ENCODE data around the gene MGST2.
"Not testable (repeated sequence)": the region's sequence is repeated elsewhere in the genome, so short reads cannot be mapped to it uniquely, and the experiment has no call there.

The MGST2 gene

DNA sequence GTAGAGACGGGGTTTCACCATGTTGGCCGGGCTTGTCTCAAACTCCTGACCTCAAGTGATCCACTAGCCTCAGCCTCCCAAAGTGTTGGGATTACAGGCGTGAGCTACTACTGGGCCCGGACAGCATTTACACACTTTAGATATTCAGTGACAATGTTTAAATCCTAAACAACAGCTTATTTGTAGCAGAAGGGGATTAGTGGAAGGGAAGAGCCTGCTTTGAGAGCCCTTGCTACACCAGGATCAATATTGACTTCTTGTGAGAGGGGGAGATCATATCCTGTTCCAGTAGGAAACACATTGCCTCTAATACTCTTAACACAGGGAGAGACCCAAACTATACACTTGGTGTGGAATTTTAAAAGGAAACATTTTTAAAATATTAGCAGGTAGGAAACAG is 7.1 kb downstream of the MGST2 start:
- DNase-seq, result no peak

DNA sequence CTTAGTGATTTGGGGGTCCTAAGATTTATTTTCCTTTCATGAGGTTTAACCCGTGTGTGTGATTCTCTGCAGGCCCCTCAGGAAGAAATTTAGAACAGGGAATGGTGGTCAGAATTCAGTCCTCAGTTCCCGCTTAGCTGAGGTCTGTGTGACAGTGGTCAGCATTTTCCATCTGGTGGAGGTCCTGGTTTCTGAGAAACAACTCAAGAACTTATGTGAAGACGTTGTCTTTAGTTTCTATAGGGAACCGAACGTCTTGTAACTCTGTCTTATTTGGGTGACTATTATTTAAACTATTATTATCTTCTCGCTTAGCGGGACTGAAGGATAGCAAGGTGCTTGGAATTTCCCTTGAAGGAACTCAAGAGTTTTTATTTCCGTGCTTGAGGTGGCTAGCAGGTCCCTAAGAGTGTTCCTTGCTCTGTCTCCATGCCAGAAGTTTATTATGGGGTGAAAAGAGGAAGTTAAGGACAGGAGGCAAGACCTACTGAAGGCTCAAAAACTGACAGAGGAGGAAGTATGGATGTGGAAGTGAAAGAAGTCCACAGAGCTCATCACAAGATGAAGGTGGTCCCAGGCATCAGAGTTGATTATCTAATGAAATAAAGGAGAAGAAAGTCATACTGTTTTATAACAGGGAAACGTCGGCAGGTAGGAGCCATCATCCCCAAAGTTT is 9.4 kb downstream of the MGST2 start:
- no peak for DNase-seq

DNA sequence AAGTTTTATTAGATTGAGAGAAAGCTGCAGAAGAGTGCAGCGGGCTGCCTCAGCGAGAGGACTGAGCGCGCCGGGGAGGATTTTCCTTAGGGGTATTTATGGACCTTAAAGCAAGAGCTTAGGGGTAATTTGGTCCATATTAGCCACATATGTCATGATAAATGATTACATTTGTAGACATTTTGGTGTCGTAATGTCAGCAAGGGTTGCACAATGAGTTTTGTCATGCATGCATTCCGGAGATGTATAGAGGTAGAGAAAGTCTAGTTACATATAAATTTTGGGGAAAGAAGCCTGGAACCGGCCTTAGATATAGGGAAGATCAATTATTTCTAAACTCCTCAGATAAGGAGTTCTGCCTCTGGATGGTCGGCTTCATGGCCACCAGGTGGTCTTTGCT is 10.0 kb downstream of the MGST2 start:
- no peak for DNase-seq

DNA sequence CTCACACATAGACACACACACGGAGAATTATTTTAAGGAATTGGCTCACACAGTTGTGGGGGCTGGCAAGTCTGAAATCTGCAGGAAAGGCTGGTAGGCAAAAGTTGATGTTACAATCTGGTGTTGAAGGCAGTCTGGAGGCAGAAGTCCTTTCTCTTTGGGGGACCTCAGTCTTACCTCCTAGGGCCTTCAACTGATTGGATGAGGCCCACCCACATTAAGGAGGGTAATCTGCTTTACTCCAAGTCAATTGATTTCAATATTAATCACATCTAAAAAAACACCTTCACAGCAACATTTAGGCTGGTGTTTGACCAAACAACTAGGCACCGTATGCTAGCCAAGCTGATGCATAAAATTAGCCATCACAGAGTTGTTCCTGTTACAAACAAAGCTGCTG is 10.7 kb downstream of the MGST2 start:
- no peak for DNase-seq

DNA sequence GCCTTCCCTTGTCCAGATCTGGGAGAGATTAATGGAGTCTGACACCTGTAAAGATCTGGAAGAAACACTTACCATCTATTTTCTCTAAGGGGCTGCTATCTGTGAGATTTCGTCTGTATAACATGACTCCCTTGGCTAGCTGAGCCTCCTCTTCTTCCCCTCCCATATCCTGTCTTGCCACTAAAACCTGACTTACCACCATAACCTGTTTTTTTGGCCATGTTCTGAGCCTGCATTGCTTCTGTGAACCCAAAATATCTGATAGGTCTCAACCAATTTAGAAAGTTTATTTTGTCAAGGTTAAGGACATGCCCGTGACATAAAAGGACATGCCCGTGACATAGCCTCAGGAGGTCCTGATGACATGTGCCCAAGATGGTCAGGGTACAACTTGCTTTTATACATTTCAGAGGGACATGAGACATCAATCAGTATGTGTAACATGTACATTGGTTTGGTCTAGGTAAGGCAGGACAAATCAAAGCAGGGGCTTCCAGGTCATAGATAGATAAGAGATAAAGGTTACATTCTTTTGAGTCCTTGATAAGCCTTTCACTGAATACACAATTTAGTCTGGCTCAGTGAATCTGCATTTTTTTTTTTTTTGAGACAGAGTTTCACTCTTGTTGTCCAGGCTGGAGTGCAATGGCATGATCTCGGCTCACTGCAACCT is 11.4 kb downstream of the MGST2 start:
- DNase-seq, result no peak

DNA sequence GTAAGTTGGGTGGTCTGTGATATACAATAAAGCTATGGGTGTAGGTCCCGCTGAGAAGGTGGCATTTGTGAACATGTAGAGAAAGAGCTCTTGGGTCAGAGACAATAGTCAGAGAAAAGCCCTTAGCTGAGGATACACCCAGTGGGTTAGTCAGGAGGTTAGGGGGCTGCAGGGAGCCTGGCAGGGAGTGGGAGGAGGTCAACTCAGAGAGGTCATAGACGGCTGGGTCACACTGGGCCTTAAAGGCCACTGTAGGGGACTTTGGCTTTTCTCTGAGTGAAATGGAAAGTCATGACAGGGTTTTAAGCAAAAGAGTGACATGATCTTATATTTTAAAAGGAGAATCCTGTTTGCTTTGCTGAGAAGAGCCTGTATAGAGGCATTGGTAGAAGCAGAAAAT is 16.7 kb downstream of the MGST2 start:
- no peak for DNase-seq

DNA sequence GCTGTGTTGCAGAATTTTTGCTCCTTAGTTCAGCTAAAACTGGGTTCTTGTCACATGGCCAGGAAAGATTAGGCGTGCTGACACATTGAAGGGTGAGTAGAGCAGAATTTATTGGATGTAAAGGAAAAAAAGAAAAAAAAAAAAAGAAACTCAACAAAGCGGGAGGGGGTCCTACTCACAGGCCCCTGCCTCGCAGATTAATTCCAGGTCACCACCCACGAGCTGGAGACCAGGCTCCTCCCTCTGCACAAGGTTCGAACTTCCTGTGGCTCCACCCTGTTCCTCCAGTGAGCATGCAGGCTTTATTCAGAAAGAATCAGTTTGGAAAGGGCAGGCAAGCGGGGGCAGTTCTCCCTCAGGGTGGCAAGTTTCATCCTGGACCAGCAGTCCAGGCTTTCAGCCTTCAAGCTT is 17.1 kb downstream of the MGST2 start:
- no peak for DNase-seq

DNA sequence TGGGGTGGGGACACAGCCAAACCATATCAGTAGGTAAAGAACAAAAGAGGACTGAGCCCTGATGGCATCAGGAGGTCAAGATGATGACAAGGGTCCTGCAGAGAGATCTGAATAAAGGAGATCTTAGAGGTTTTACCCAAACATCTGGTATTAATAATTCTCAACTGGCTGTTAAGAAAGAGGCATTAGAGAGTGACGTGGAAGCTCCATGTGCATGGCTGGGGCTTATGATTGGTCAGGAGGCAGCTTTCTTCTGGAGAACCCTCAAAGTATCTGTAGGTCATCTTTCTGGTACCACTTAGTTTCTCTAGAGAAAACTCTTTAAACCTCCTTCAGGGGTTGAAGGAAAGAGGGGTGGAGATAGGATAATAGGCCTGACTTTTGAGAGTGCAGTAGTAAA is 18.7 kb downstream of the MGST2 start:
- DNase-seq, result no peak

DNA sequence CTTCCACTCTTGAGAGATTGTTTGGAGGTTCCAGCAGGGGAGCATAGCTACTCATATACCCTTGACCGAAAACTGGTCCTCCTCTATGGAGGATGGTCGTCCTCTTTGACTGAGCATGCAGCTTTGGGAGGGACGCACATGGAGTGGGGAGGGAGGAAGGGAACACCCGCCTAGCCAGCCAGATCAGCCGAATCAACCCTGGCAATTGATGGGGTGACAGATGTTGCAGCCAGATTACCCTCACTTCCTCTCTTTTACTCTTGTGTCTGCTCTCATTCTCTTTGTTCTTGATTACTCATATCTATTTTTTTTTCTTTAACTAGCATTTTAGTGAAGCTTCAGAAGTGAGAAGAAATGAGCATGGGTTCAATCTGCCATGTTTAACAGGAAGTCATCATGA is 19.6 kb downstream of the MGST2 start:
- DNase-seq, result no peak

DNA sequence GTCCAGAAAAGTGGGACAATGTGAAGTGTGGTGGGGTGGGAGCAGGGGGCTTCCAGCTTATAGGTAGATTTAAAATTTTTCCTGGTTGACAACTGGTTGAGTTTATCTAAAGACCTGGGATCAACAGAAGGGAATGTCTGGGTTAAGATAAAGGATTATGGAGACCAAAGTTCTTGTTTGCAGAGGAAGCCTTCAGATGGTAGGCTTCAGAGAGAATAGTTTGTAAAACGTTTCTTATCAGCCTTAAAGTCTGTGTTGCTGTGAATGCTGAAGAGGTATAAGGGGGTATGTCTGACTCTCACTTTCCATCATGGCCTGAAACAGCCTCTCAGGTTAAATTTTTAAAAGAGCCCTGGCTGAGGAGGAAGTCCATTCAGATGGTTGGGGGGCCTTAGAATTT is 20.5 kb downstream of the MGST2 start:
- DNase-seq, result no peak

DNA sequence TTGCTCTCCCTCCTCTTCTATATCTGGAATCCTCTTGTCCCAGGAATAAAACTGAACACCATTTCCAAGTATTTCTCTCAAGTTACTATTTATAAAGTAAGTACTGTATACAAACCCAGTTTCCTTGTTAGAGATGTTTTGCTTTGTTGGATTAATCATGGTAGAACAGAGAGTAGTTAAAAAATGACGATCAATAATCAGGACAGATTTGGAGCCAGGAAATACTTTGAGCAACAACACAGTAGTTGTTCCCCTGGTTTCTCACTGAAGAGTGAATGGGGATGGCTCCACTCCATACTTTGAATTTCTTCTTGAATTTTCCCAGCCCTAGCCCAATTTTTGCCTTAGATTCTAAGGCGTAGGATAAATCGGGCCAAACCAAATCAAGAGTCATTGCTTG is 21.4 kb downstream of the MGST2 start:
- no peak for DNase-seq

DNA sequence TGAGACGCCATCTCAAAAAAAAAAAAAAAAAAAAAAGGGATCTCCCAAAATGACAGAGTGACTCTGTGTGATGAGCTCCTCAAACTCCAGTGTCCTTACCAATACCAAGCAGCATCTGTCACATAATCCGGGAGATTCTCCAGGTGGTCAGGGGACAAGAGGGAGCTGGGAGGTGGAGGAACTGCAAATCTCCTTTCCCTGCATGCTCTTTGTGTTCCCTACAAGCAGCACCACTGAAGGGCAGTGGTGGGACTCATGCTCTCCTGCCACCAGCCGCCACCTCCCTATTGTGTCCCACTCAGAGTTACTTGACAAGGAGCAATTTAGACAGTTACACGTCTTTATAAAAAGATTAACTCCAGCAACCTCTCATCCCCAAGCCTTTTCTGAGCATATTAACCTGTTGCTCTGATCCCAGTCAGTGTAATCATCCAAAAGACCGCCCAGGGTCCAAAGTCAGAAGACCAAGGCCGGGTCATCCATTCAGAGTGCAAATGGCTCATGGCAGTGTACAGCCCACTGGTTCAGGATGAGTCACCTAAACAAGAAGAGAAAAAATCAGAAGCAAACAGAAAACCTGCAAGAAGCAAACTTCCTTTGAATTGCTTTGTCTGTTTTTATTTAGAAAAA is 23.6 kb downstream of the MGST2 start:
- DNase-seq, result no peak

DNA sequence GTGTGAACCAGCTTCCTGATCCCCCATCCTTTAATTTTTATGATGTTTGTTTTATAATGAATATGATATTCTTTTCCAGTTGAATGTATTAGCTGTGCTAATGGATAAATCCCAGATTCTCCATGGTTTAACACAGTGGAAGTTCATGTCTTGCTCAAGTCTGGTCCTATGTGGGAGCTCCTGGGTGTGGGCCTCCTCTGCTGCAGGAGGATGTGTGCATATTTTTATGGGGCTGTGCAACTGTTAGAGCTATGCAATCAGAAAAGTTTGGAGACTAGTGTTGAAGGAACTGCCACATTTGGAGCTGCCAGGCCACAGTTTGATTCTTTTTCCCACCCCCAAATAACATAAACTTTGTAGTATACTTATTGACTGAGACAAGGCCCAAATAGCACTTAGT is 24.8 kb downstream of the MGST2 start:
- no peak for DNase-seq

DNA sequence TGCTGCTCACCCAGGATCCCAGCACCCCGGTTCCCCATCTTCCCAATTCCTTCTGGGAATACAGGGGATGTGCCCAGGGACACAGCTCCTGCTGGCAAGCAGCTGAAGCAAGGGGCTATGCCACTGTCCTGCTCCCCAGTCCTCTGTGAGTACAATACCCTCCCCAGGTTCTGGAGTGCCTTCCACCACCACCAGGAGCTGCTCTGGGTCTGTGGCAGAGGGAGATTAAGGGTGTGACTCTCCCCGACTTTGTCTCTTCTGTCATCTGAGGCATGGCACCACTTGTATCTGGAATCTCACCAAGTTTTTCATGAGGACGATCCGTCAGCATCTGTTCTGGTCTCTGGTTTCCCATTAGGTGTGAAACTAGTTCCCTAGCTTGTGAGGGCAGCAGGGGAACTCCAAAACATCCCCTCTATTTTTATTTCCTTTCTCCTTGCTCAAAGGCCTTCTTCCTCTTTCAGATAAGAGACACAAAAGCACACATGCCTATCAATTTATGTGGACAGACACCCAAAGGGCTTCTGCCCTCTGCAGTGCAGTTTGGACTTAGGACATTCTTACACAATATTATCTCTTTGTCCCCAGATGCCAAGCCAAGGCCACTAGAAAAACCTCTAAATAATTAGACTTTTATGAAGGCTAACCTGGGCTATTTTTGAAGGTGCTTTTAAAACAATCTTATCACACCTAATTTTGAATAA is 26.8 kb downstream of the MGST2 start:
- DNase-seq, result no peak

DNA sequence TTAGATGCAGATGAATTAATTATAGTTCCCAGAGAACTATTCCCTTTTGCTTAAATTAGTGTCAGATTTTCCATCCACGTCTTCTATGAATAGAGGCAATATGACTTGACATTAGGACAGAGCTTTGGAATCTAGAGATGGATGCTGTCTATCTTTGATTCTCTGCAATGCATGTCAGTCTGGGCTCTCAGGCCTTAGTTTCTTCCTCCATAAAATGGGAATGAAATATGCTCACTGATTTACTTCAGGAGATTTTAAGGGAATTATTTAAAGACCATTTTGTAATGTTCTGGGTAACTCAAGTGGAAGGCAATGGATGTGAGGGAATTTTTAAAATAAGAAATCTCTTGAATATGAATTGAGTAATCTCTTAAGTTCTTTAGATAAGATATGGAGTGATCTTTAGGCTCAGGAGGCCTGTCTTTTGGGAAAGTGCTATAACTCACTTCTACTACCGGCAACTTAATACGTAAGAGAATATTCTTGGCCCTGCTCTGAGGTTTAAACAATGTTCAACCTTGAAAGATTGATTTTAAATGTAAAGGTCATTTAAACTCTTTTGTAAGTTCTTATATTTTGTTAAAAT is 29.0 kb downstream of the MGST2 start:
- DNase-seq, result no peak

DNA sequence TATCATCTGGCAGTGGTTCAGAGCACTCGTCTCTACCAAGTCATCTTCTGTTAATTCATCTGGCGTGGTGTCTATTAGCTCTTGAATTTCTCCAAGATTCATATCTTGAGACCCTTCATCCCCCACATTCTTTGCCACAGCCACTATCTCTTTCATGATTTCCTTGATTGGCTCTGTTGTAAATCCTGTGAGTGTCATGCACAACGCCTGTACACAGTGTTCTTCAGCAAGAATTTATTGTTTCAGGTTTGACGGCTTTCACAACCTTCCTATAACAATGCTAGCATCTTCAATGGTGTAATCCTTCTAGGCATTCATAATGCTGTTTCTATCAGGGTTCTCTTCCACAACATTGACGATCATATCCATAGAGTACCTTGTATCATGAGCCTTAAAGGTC is 30.9 kb downstream of the MGST2 start:
- no peak for DNase-seq

DNA sequence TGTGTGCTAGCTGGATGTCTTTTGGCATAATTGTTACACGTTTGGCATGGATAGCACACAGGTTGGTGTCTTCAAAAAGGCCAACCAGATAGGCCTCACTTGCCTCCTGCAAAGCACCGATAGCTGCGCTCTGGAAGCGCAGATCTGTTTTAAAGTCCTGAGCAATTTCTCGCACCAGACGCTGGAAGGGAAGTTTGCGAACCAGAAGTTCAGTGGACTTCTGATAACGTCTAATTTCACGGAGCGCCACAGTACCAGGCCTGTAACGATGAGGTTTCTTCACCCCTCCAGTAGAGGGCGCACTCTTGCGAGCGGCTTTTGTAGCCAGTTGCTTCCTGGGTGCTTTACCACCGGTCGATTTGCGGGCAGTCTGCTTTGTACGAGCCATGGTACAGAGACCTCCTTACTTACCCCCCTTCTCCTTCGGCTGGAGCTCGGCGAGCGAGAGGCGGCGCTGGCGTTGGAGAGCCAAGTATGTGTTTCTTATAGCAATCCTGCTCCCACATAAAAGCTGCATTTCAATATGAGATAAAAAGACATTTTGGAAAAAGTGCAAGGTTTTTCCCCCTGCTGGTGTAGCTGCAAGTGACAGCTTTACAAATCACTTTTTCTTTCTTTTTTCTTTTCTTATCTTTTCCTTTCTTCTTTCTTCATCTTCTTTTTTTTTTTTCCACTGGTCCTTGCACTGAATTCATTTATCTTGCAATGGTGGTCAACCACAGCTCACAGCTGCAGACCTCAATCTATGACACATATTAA is 32.7 kb downstream of the MGST2 start:
- not testable (repeated sequence) for DNase-seq

DNA sequence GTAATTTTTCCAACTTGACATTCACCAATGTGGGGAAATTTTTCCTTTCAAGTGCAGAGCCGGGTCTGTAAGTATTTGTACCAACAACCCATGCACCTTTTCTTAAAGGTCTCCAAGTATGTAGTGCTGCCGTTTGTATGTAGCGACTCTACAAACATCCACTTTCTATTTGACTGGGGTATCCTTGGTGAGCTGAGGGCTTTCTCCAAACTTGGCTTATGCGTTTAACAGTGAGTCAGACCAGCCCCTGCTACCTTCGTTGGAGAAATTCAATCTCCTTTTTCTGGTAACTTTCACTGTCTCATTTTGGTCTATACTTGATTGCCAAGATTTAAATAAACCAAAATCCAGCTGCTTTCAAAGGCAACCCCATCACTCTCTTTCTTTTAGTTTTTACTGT is 34.9 kb downstream of the MGST2 start:
- DNase-seq, result no peak

DNA sequence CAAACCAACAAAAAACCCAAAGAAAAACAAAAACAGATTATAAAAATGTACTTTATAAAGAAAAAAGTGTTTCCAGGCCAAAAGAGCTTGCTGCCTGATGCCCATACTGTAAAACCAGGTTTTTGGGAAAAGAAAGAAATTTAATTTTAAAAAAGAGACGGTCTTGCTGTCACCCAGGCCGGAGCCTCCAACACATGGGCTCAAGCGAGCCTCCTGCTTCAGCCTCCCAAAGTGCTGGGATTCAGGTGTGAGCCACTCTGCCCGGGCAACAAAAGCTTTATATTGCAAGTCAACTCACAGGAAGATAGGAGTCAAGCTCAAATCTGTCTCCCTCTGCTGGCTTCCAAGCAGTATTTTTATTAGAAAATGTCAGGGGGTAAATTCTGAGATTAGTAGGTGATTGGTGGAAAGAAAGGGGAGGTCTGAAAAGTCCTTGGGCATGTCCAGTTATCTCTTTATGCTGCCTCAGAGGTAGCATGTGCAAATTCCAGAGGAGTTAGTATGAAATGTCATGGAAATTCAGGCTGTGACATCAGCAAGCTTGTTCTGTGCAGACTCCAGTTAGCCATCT is 39.4 kb downstream of the MGST2 start:
- no peak for DNase-seq

DNA sequence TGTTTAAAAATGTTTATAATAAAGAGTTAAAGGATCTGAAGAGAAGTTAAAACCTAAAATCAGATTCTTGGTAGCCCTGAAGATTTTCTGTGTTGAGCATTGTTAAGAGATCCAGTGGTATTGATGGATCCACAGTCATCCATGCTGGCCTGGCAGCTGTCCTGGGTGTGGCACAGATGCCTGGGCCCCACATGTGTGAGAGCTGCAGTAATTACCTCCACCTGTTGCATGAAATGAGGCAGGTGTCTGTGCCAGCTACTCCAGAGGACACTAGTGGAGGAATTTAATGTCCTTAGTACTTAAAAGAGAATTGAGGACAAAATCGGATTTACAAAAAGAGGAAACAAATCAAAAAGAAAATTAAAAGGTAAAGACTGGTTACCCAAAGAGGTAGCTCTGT is 44.0 kb downstream of the MGST2 start:
- DNase-seq, result no peak

DNA sequence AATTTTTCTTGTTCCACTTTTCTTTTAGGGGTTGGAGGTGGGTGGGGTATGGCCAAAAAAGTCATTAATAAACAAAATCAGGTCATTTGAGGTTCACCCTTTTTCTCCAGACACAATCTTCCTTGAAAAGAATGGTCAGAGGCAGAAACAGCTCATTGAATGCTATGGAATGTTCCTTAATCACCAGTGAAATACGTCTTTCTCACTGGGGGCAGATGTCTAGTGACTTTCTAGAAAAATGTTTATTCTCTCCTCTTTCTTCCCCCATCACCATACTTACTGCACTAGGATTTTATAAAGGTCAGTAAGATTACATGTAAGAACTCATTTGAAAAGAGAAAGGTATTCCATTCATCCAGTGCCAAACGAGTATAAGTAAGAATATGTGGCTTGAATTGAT is 44.5 kb downstream of the MGST2 start:
- no peak for DNase-seq

DNA sequence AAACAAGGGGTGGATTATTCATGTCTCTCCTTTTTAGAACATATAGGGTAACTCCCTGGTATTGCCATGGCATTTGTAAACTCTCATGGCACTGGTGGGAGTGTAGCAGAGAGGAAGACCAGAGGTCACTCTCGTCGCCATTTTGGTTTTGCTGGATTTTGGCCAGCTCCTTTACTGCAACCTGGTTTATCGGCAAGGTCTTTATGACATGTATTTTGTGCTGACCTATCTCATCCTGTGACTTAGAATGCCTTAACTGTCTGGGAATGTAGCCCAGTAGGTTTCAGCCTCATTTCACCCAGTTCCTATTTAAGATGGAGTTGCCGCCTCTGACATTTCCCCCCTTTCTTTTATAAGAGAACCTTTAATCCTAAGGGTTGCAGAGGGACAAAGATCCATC is 45.8 kb downstream of the MGST2 start:
- DNase-seq, result no peak

All from activated CD4-positive, alpha-beta T cell treated with anti-CD3 and anti-CD28 coated beads for 1 hour (primary cell).